MM.1S (cell line): Measurements from ENCODE around the gene KLRD1.

Experiments used
- DNase-seq: peaks from one replicate; pipeline ENCODE4 v3.0.0-alpha.2; 2015
- H2AFZ ChIP-seq: fragments of 300-600 bp; sonication (generic); 2 replicates; pipeline ENCODE4 v1.6.0; 2016; ENCODE audit warnings: antibody characterized with exemption, low read length
- H3F3A ChIP-seq: fragments of 300-600 bp; sonication (generic); 2 replicates; pipeline ENCODE4 v1.6.1; 2016; ENCODE audit warnings: mild to moderate bottlenecking, antibody characterized with exemption, low read length, moderate library complexity, mixed read lengths; ENCODE audit not compliant: insufficient read depth
- H3K27ac ChIP-seq: fragments of 300-600 bp; sonication (generic); 2 replicates; pipeline ENCODE4 v1.5.1; 2016; ENCODE audit warnings: mild to moderate bottlenecking, low read length
- H3K27me3 ChIP-seq: fragments of 300-600 bp; sonication (generic); replicated peaks from 2 replicates; pipeline ENCODE4 v1.6.0; 2016; ENCODE audit warnings: low read length; ENCODE audit not compliant: insufficient read depth
- H3K36me3 ChIP-seq: fragments of 300-600 bp; sonication (generic); replicated peaks from 2 replicates; pipeline ENCODE4 v1.6.1; 2016; ENCODE audit warnings: mild to moderate bottlenecking, low read length, mixed read lengths; ENCODE audit not compliant: insufficient read depth
- H3K4me1 ChIP-seq: fragments of 300-600 bp; sonication (generic); 2 replicates; pipeline ENCODE4 v1.6.1; 2016; ENCODE audit warnings: low read length, mixed read lengths
- H3K4me2 ChIP-seq: fragments of 300-600 bp; sonication (generic); 2 replicates; pipeline ENCODE4 v1.6.0; 2016; ENCODE audit warnings: low read depth, low read length
- H3K4me3 ChIP-seq: fragments of 300-600 bp; sonication (generic); 2 replicates; pipeline ENCODE4 v1.5.1; 2016; ENCODE audit warnings: low read length, mixed read lengths
- H3K79me2 ChIP-seq: fragments of 300-600 bp; sonication (generic); 2 replicates; pipeline ENCODE4 v1.6.1; 2016; ENCODE audit warnings: mixed run types, low read length, mixed read lengths
- H3K9ac ChIP-seq: fragments of 300-600 bp; sonication (generic); 2 replicates; pipeline ENCODE4 v1.6.1; 2016; ENCODE audit warnings: low read length, mixed read lengths
- H3K9me2 ChIP-seq: fragments of 300-600 bp; sonication (generic); replicated peaks from 2 replicates; pipeline ENCODE4 v1.6.1; 2016; ENCODE audit warnings: mild to moderate bottlenecking, low read length, mixed read lengths; ENCODE audit not compliant: insufficient read depth
- H3K9me3 ChIP-seq: fragments of 300-600 bp; sonication (generic); replicated peaks from 2 replicates; pipeline ENCODE4 v1.6.1; 2016; ENCODE audit warnings: mild to moderate bottlenecking, low read length, mixed read lengths; ENCODE audit not compliant: insufficient read depth
- H4K20me1 ChIP-seq: fragments of 300-600 bp; sonication (generic); 2 replicates; pipeline ENCODE4 v1.6.1; 2016; ENCODE audit warnings: mild to moderate bottlenecking, low read length, moderate library complexity, mixed read lengths; ENCODE audit not compliant: insufficient read depth
- EZH2 ChIP-seq: fragments of 300-600 bp; sonication (generic); optimal IDR thresholded peaks from 2 replicates; pipeline ENCODE3; 2017; ENCODE audit warnings: low read depth, mild to moderate bottlenecking, antibody characterized with exemption, low read length, mixed read lengths
- EZH2phosphoT487 ChIP-seq: fragments of 300-600 bp; sonication (generic); IDR thresholded peaks from 2 replicates; pipeline ENCODE4 v1.6.1; 2018; ENCODE audit warnings: antibody characterized with exemption, low read length
- TF ChIP-seq, protein P1 (sequence below): fragments of 300-600 bp; sonication (generic); IDR thresholded peaks from 2 replicates; pipeline ENCODE4 v1.5.1; 2016; ENCODE audit warnings: antibody characterized with exemption, low read length, mixed read lengths

Gene KLRD1

DNA sequence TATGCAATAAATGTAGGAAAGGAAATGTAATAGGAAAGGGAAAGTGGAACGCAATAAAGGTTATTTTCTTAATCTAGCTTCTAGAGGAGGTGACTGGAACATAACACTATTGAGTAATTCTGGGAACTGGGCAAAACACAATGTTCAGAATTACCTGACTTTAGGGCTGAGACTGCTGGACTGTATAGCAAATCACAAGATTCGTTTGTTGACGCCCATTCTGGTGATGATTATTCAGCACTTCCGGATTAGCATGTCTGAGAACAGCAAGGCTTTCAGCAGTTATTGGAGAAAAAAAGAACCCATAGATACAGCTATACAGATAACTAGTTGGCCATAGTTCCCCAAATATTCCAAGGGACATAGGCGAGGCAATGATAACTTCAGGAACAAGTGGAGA, 2.3 kb upstream of the KLRD1 start:
- Histone ChIP-seq H4K20me1 (no peaks in the 10 kb centered on the region), H3F3A (no peaks in the 10 kb centered on the region), H3K9me2 (no peaks in the 10 kb centered on the region), H3K36me3 (no peaks in the 10 kb centered on the region), H3K4me1 (no peaks in the 10 kb centered on the region), H3K4me2 (no peak overlapping the region), H3K27me3 (no peaks in the 10 kb centered on the region), H3K4me3 (no peak overlapping the region), H3K9ac (no peak overlapping the region), H2AFZ (no peak overlapping the region), H3K9me3 (no peaks in the 10 kb centered on the region), H3K27ac (no peak overlapping the region), H3K79me2 (no peaks in the 10 kb centered on the region)
- TF ChIP-seq EZH2phosphoT487 (no peak), EZH2 (no peak)
- TF ChIP-seq, protein P1, sequence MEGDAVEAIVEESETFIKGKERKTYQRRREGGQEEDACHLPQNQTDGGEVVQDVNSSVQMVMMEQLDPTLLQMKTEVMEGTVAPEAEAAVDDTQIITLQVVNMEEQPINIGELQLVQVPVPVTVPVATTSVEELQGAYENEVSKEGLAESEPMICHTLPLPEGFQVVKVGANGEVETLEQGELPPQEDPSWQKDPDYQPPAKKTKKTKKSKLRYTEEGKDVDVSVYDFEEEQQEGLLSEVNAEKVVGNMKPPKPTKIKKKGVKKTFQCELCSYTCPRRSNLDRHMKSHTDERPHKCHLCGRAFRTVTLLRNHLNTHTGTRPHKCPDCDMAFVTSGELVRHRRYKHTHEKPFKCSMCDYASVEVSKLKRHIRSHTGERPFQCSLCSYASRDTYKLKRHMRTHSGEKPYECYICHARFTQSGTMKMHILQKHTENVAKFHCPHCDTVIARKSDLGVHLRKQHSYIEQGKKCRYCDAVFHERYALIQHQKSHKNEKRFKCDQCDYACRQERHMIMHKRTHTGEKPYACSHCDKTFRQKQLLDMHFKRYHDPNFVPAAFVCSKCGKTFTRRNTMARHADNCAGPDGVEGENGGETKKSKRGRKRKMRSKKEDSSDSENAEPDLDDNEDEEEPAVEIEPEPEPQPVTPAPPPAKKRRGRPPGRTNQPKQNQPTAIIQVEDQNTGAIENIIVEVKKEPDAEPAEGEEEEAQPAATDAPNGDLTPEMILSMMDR: no peak
- no peak for DNase-seq

DNA sequence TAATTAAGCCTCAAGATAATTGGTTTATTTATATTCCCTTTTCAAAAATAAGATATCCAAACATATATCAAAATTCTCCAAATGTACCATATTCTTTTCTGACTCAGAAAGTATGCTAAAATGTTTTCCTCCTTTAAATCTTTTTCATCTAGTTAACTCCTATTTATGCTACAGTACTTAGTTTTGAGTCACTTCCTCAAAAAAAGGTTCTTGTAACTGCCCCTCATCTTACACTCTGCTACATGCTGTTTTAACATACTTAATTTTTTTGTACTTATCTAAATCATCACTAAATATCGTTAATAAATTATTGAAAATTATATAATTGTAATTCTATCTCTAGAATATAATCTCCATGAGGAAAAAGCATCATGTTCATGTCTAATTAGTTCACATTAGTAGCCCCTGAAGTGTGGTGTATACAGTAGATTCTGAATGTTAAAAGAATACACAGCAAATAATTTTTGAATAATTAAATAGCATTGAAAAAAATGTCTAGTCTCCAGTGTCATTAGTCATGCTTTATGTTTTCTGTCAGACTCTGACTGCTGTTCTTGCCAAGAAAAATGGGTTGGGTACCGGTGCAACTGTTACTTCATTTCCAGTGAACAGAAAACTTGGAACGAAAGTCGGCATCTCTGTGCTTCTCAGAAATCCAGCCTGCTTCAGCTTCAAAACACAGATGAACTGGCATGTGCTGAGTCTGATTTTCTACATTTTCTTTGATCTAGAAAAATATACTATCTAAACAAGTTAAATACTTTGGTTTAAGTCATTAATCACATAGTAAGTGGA, 3.5 kb downstream of the KLRD1 start:
- no peak overlapping the region for H3K27ac ChIP-seq
- H2AFZ ChIP-seq: no peak overlapping the region
- H3K36me3 ChIP-seq: no peaks in the 10 kb centered on the region
- H4K20me1 ChIP-seq: no peaks in the 10 kb centered on the region
- no peaks in the 10 kb centered on the region for H3K79me2 ChIP-seq
- no peak overlapping the region for H3K4me3 ChIP-seq
- H3F3A ChIP-seq: no peaks in the 10 kb centered on the region
- no peak for TF ChIP-seq EZH2phosphoT487
- TF ChIP-seq EZH2: no peak
- TF ChIP-seq, protein P1: no peak
- no peaks in the 10 kb centered on the region for H3K9me2 ChIP-seq
- H3K9ac ChIP-seq: no peak overlapping the region
- no peaks in the 10 kb centered on the region for H3K4me1 ChIP-seq
- H3K27me3 ChIP-seq: peaks cover 11% of the 10 kb centered on the region
- H3K9me3 ChIP-seq: no peaks in the 10 kb centered on the region
- no peak overlapping the region for H3K4me2 ChIP-seq
- no peak for DNase-seq

DNA sequence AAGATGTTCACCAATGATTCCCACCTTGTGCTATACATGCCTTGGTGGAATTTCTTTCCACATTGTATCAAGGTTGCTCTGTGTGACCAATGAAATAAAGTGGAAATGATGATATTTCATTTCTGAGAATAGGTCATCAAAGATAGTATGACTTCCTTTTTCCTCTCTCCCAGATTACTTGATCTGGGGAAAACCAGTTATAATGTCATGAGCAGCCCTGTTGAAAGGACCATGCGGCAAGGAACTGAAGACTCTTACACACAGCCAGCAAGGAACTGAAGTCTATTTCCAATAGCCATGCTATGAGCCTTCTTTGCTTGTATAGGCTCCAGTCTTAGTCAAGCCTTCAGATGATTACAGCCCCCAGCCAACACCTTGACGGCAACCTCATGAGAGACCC, 11.7 kb downstream of the KLRD1 start:
- H3K4me2 ChIP-seq: no peak overlapping the region
- H3K79me2 ChIP-seq: no peaks in the 10 kb centered on the region
- H4K20me1 ChIP-seq: peaks cover 3% of the 10 kb centered on the region; the same call in 1 of the 2 replicates
- H3K4me3 ChIP-seq: no peak overlapping the region
- H3F3A ChIP-seq: peaks cover 8% of the 10 kb centered on the region
- TF ChIP-seq, protein P1: no peak
- no peak for TF ChIP-seq EZH2phosphoT487
- peaks cover 59% of the 10 kb centered on the region for H3K27me3 ChIP-seq
- H3K9me2 ChIP-seq: no peaks in the 10 kb centered on the region
- H2AFZ ChIP-seq: no peak overlapping the region
- no peaks in the 10 kb centered on the region for H3K9me3 ChIP-seq
- no peak overlapping the region for H3K9ac ChIP-seq
- H3K36me3 ChIP-seq: no peaks in the 10 kb centered on the region
- DNase-seq: no peak
- peaks cover 15% of the 10 kb centered on the region for H3K4me1 ChIP-seq
- H3K27ac ChIP-seq: no peak overlapping the region
